Prostate gland (tissue), 2 donors: ENCODE data around the gene TPRX1.

Experiments
- CTCF ChIP-seq, 4 experiments: fragments of 200-600 bp in 2 of 4; fragments of 450-650 bp in 2 of 4; sonication (generic) in 2 of 4; IDR thresholded peaks; 1 replicate in 3 of 4; 2 replicates in 1 of 4; pipeline ENCODE4 v1.5.1; 2016 to 2019; ENCODE audit warnings: antibody characterized with exemption in 4 of 4, mild to moderate bottlenecking in 2 of 4, moderate library complexity in 2 of 4
- POLR2A ChIP-seq: fragments of 450-650 bp; IDR thresholded peaks from one replicate; pipeline ENCODE4 v1.6.1; 2016; ENCODE audit warnings: antibody characterized with exemption, mild to moderate bottlenecking
- POLR2AphosphoS5 ChIP-seq: sonication (generic); formaldehyde crosslinking; IDR thresholded peaks from one replicate; pipeline ENCODE4 v1.6.1; 2017; ENCODE audit warnings: antibody characterized with exemption

- TF ChIP-seq CTCF (IDR thresholded peaks at IDR 0.05): no peak
- TF ChIP-seq POLR2A: no peak
- TF ChIP-seq POLR2AphosphoS5: no peak
Observed at GRCh38 chr19:47842941-47843340, 38.6 kb upstream of the TPRX1 start.
